GM21529 (cell line): ENCODE data around the gene OR4P4.
A peak's percentile ranks its signal among the peaks of the same experiment; 100 is the strongest.

Experiments used
- ATAC-seq: cut with Tn5 transposase; IDR thresholded peaks from one replicate; pipeline ENCODE4 v1.9.1; 2021; ENCODE audit not compliant: unreplicated experiment

The OR4P4 gene

GRCh38 chr11:55634813-55635212 is at the start of gene OR4P4:
Gene OR4P4, plus strand, starts transcription at chr11:55635113.
- ATAC-seq, result no peak

GRCh38 chr11:55607545-55607944 is 27.4 kb upstream of the OR4P4 start, which contains the start of gene OR4C11:
Gene OR4C11, minus strand, starts transcription at chr11:55607645. Its CDS starts 3,272 bp downstream, at chr11:55604373.
- ATAC-seq, result no peak

GRCh38 chr11:55624531-55624930 is 10.4 kb upstream of the OR4P4 start:
- no peak for ATAC-seq

- no peak for ATAC-seq
Measured at GRCh38 chr11:55648027-55648426, 13.1 kb downstream of the OR4P4 start, which contains the start of gene OR4S2. Gene OR4S2, plus strand, starts transcription at chr11:55648327. Its CDS starts 2,577 bp downstream, at chr11:55650904.

GRCh38 chr11:55652560-55652959 is 17.6 kb downstream of the OR4P4 start:
- ATAC-seq, result no peak

GRCh38 chr11:55655096-55655495 is 20.2 kb downstream of the OR4P4 start:
- no peak for ATAC-seq

- peak; percentile 97 for ATAC-seq
Measured at GRCh38 chr11:55658031-55658573, 23.2 kb downstream of the OR4P4 start.

GRCh38 chr11:55658608-55659007 is 23.7 kb downstream of the OR4P4 start:
- peak; percentile 33 for ATAC-seq

- no peak for ATAC-seq
Measured at GRCh38 chr11:55661901-55662300, 27.0 kb downstream of the OR4P4 start, which contains the start of gene OR4C6. Gene OR4C6, plus strand, starts transcription at chr11:55662201. Its CDS starts 2,966 bp downstream, at chr11:55665167.

GRCh38 chr11:55669376-55669775 is 34.5 kb downstream of the OR4P4 start:
- ATAC-seq, result no peak

GRCh38 chr11:55673860-55674259 is 38.9 kb downstream of the OR4P4 start:
- no peak for ATAC-seq
